HFFc6 (cell line): ENCODE data around the gene MYH11. TPM values are rescaled to one million over a fixed set of nuclear protein-coding genes. Genes with fewer than 3 reads are reported as not detected.
A peak's percentile ranks its signal among the peaks of the same experiment; 100 is the strongest.

Experiments
- DNase-seq: peaks from one replicate; pipeline ENCODE4 v3.0.0-alpha.2; 2018
- H3K27ac Mint-ChIP-seq: 2 replicates; pipeline ENCODE4 v1.8.0; 2020; ENCODE audit warnings: mild to moderate bottlenecking, mixed read lengths
- H3K27me3 Mint-ChIP-seq: 2 replicates; pipeline ENCODE4 v1.8.0; 2021; ENCODE audit warnings: mild to moderate bottlenecking, moderate library complexity, mixed read lengths; ENCODE audit not compliant: insufficient read depth
- H3K36me3 Mint-ChIP-seq: 2 replicates; pipeline ENCODE4 v1.8.0; 2021; ENCODE audit warnings: low read depth, mixed read lengths
- H3K4me1 Mint-ChIP-seq: 2 replicates; pipeline ENCODE4 v1.8.0; 2020; ENCODE audit warnings: low read depth, mixed read lengths
- H3K4me3 Mint-ChIP-seq: 2 replicates; pipeline ENCODE4 v1.8.0; 2020; ENCODE audit warnings: mild to moderate bottlenecking, moderate library complexity, mixed read lengths
- H3K9me3 Mint-ChIP-seq: 2 replicates; pipeline ENCODE4 v1.8.0; 2020; ENCODE audit warnings: mild to moderate bottlenecking, mixed read lengths
- total RNA-seq, 6 experiments: library from RNA; stranded (reverse); fragmentation: NEBNext Ultra II Directional; extraction: Animal tissue kit (Norgen Biotek cat#: 25700); gene quantifications; 2 replicates in 1 of 6; 3 replicates in 5 of 6; pipeline ENCODE4 v1.2.3, GENCODE V29; 2021
- TF ChIP-seq, protein P1 (sequence below): fragments of 200-600 bp; sonication (generic); IDR thresholded peaks from 2 replicates; pipeline ENCODE4 v1.5.0; 2021; ENCODE audit warnings: antibody characterized with exemption, mild to moderate bottlenecking

MYH11 gene
- total RNA-seq, 6 experiments from 2014 or later = 0.02 to 0.23 (median 0.21) TPM; not detected in 2

GRCh38 chr16:15770107-15770506, 86.7 kb downstream of the MYH11 start:
- no peak for DNase-seq
- Mint-ChIP-seq H3K27me3 (peaks cover 15% of the 10 kb centered on the region), H3K36me3 (no peaks in the 10 kb centered on the region), H3K4me3 (peak overlapping the region; percentile 44; the same call in 1 of the 2 replicates), H3K9me3 (no peaks in the 10 kb centered on the region), H3K4me1 (peaks cover 13% of the 10 kb centered on the region), H3K27ac (no peak overlapping the region)
- TF ChIP-seq, protein P1, sequence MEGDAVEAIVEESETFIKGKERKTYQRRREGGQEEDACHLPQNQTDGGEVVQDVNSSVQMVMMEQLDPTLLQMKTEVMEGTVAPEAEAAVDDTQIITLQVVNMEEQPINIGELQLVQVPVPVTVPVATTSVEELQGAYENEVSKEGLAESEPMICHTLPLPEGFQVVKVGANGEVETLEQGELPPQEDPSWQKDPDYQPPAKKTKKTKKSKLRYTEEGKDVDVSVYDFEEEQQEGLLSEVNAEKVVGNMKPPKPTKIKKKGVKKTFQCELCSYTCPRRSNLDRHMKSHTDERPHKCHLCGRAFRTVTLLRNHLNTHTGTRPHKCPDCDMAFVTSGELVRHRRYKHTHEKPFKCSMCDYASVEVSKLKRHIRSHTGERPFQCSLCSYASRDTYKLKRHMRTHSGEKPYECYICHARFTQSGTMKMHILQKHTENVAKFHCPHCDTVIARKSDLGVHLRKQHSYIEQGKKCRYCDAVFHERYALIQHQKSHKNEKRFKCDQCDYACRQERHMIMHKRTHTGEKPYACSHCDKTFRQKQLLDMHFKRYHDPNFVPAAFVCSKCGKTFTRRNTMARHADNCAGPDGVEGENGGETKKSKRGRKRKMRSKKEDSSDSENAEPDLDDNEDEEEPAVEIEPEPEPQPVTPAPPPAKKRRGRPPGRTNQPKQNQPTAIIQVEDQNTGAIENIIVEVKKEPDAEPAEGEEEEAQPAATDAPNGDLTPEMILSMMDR = no peak

DNA sequence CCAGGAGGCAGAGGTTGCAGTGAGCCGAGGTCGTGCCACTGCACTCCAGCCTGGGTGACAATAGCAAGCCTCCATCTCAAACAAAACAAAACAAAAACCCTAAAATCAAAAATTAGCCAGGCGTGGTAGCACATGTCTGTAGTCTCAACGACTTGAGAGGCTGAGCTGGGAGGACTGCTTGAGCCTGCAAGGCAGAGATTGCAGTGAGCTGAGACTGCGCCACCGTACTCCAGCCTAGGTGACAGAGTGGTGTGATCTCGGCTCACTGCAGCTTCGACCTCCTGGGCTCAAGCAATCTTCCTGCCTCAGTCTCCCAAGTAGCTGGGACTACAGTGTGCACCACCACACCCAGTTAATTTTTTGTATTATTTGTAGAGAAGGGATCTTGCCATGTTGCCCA, 87.6 kb downstream of the MYH11 start:
- Mint-ChIP-seq H3K27ac (no peak overlapping the region), H3K27me3 (peaks cover 18% of the 10 kb centered on the region), H3K4me1 (peaks cover 13% of the 10 kb centered on the region), H3K9me3 (no peaks in the 10 kb centered on the region), H3K4me3 (no peak overlapping the region), H3K36me3 (no peaks in the 10 kb centered on the region)
- no peak for DNase-seq
- TF ChIP-seq, protein P1 = no peak

- H3K4me1 Mint-ChIP-seq = peaks cover 13% of the 10 kb centered on the region
- no peaks in the 10 kb centered on the region for H3K9me3 Mint-ChIP-seq
- peaks cover 21% of the 10 kb centered on the region for H3K27me3 Mint-ChIP-seq
- TF ChIP-seq, protein P1 = no peak
- H3K27ac Mint-ChIP-seq = no peak overlapping the region
- H3K4me3 Mint-ChIP-seq = no peak overlapping the region
- H3K36me3 Mint-ChIP-seq = no peaks in the 10 kb centered on the region
- no peak for DNase-seq
Measured at GRCh38 chr16:15768201-15768600, 88.6 kb downstream of the MYH11 start.

DNA sequence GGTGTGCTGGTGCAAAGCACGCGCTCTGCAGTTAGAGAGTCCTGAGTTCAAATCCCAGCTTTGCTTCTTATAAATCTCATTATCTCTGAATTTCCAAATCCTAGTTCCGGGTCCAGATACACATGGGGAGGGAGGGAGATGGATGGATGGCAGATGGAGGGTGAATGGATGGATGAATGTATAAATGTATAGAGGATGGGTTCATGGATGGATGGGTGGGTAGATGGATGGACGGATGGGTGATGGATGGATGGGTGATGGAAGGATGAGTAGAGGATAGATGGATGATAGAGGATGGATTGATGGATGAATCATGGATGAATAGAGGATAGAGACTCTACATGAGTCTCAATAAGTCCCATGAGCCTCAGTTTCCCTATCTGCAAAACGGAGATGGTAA, 89.9 kb downstream of the MYH11 start:
- TF ChIP-seq, protein P1 = no peak
- no peaks in the 10 kb centered on the region for H3K36me3 Mint-ChIP-seq
- peaks cover 23% of the 10 kb centered on the region for H3K27me3 Mint-ChIP-seq
- H3K4me1 Mint-ChIP-seq = peaks cover 13% of the 10 kb centered on the region
- no peak overlapping the region for H3K4me3 Mint-ChIP-seq
- no peak for DNase-seq
- H3K9me3 Mint-ChIP-seq = no peaks in the 10 kb centered on the region
- no peak overlapping the region for H3K27ac Mint-ChIP-seq

- no peak overlapping the region for H3K4me3 Mint-ChIP-seq
- H3K27me3 Mint-ChIP-seq = peaks cover 17% of the 10 kb centered on the region
- no peaks in the 10 kb centered on the region for H3K36me3 Mint-ChIP-seq
- DNase-seq = peak; percentile 49
- H3K4me1 Mint-ChIP-seq = peaks cover 12% of the 10 kb centered on the region
- TF ChIP-seq, protein P1 = peak; percentile 78
- H3K9me3 Mint-ChIP-seq = no peaks in the 10 kb centered on the region
- no peak overlapping the region for H3K27ac Mint-ChIP-seq
Measured at GRCh38 chr16:15765880-15766279, 90.9 kb downstream of the MYH11 start.

DNA sequence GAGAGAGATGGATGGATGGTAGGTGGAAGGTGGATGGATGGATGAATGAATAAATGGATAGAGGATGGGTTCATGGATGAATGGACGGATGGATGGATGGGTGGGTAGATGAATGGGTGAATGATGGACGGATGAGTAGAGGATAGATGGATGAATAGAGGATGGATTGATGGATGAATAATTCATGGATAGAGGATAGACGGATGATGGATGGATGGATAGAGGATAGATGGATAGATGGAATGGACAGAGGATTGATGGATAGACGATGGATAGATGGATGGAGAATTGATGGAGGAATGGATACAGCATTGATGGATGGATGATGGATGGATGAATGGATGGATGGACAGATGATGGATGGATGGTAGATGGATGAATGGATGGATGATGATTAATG, 91.7 kb downstream of the MYH11 start:
- TF ChIP-seq, protein P1 = no peak
- Mint-ChIP-seq H3K9me3 (no peaks in the 10 kb centered on the region), H3K36me3 (no peaks in the 10 kb centered on the region), H3K4me3 (no peak overlapping the region), H3K27ac (no peak overlapping the region), H3K4me1 (peaks cover 4% of the 10 kb centered on the region), H3K27me3 (peaks cover 14% of the 10 kb centered on the region)
- DNase-seq = no peak
